Measurements from ENCODE around the gene KIR3DL2.

DNA sequence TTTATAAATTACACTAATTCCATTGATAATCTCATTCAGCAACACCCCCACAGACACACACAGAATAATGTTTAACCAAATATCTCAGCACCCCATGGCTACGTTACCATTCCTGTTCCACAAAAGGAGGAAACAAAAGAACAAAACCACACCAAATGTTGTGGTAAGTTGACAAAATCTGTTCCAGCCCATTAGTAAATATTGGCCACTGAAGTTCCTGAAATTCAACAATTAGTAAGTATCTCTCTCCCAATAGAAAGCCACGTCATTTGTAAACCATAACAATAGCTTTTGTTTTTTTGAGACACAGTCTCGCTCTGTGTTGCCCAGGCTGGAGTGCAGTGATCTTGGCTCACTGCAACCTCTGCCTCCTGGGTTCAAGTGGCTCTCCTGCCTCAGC lies 21.5 kb downstream of the KIR3DL2 start:
- TF ChIP-seq, protein P1, sequence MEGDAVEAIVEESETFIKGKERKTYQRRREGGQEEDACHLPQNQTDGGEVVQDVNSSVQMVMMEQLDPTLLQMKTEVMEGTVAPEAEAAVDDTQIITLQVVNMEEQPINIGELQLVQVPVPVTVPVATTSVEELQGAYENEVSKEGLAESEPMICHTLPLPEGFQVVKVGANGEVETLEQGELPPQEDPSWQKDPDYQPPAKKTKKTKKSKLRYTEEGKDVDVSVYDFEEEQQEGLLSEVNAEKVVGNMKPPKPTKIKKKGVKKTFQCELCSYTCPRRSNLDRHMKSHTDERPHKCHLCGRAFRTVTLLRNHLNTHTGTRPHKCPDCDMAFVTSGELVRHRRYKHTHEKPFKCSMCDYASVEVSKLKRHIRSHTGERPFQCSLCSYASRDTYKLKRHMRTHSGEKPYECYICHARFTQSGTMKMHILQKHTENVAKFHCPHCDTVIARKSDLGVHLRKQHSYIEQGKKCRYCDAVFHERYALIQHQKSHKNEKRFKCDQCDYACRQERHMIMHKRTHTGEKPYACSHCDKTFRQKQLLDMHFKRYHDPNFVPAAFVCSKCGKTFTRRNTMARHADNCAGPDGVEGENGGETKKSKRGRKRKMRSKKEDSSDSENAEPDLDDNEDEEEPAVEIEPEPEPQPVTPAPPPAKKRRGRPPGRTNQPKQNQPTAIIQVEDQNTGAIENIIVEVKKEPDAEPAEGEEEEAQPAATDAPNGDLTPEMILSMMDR (IDR thresholded peaks at IDR 0.05) = no peak
- no peak for TF ChIP-seq POLR2A (IDR thresholded peaks at IDR 0.05)
